H9 (cell line): ENCODE results near the gene GRB14. TPM values are rescaled to one million over a fixed set of nuclear protein-coding genes. Genes with fewer than 3 reads are reported as not detected.

Experiments
- DNase-seq: peaks from one replicate; pipeline ENCODE4 v3.0.0-alpha.2; 2017
- H2AFZ ChIP-seq: one replicate; pipeline ENCODE4 v1.6.1; 2013; ENCODE audit warnings: mild to moderate bottlenecking, low read length, control low read depth, moderate library complexity
- H2AK5ac ChIP-seq: 2 replicates; pipeline ENCODE4 v1.6.1; 2013; ENCODE audit warnings: low read length, control low read depth, mixed read lengths; ENCODE audit not compliant: insufficient read length
- H2BK120ac ChIP-seq: one replicate; pipeline ENCODE4 v1.6.1; 2013; ENCODE audit warnings: low read depth, mild to moderate bottlenecking, low read length, control low read depth, inconsistent platforms; ENCODE audit not compliant: poor library complexity, severe bottlenecking
- H2BK12ac ChIP-seq: 2 replicates; pipeline ENCODE4 v1.6.1; 2013; ENCODE audit warnings: low read length, control low read depth, mixed read lengths, low read depth; ENCODE audit not compliant: insufficient read length
- H2BK15ac ChIP-seq: 2 replicates; pipeline ENCODE4 v1.6.1; 2013; ENCODE audit warnings: low read depth, low read length, control low read depth
- H2BK20ac ChIP-seq: one replicate; pipeline ENCODE4 v1.6.1; 2013; ENCODE audit warnings: low read depth, mild to moderate bottlenecking, low read length, control low read depth, inconsistent platforms; ENCODE audit not compliant: poor library complexity, severe bottlenecking
- H2BK5ac ChIP-seq: 2 replicates; pipeline ENCODE4 v1.6.1; 2013; ENCODE audit warnings: low read length, control low read depth, mixed read lengths; ENCODE audit not compliant: insufficient read length
- H3K14ac ChIP-seq: 2 replicates; pipeline ENCODE4 v1.6.1; 2013; ENCODE audit warnings: low read length, control low read depth; ENCODE audit not compliant: insufficient read depth
- H3K18ac ChIP-seq: 2 replicates; pipeline ENCODE4 v1.6.1; 2013; ENCODE audit warnings: low read depth, mild to moderate bottlenecking, mixed read lengths, low read length, control low read depth; ENCODE audit not compliant: insufficient read length
- H3K23ac ChIP-seq: 2 replicates; pipeline ENCODE4 v1.6.1; 2013; ENCODE audit warnings: low read length, control low read depth, mixed read lengths, low read depth; ENCODE audit not compliant: insufficient read length
- H3K23me2 ChIP-seq: 2 replicates; pipeline ENCODE4 v1.6.1; 2013; ENCODE audit warnings: low read depth, mild to moderate bottlenecking, mixed read lengths, low read length, control low read depth; ENCODE audit not compliant: insufficient read length, poor library complexity, severe bottlenecking
- H3K27ac ChIP-seq: 2 replicates; pipeline ENCODE4 v1.5.1; 2013; ENCODE audit warnings: low read length, control low read depth, mixed read lengths, low read depth; ENCODE audit not compliant: insufficient read length
- H3K27me3 ChIP-seq: 2 replicates; pipeline ENCODE4 v1.6.1; 2013; ENCODE audit warnings: low read length, control low read depth, inconsistent platforms; ENCODE audit not compliant: insufficient read depth
- H3K4ac ChIP-seq: 2 replicates; pipeline ENCODE4 v1.6.1; 2013; ENCODE audit warnings: low read depth, mild to moderate bottlenecking, control low read depth, inconsistent platforms, low read length, moderate library complexity
- H3K4me1 ChIP-seq: 2 replicates; pipeline ENCODE4 v1.6.1; 2013; ENCODE audit warnings: low read length, control low read depth, inconsistent platforms; ENCODE audit not compliant: insufficient read depth
- H3K4me2 ChIP-seq: 2 replicates; pipeline ENCODE4 v1.6.1; 2013; ENCODE audit warnings: low read length, control low read depth, mixed read lengths; ENCODE audit not compliant: insufficient read length, insufficient read depth
- H3K56ac ChIP-seq: 2 replicates; pipeline ENCODE4 v1.6.1; 2013; ENCODE audit warnings: low read depth, mild to moderate bottlenecking, mixed read lengths, low read length, control low read depth; ENCODE audit not compliant: insufficient read length
- H3K79me1 ChIP-seq: 2 replicates; pipeline ENCODE4 v1.6.1; 2013; ENCODE audit warnings: low read depth, mild to moderate bottlenecking, moderate library complexity, low read length, control low read depth, inconsistent platforms; ENCODE audit not compliant: insufficient read depth, poor library complexity, severe bottlenecking
- H3K79me2 ChIP-seq: 2 replicates; pipeline ENCODE4 v1.6.1; 2013; ENCODE audit warnings: low read length, control low read depth, inconsistent platforms; ENCODE audit not compliant: insufficient read depth
- H3K9ac ChIP-seq: 2 replicates; pipeline ENCODE4 v1.6.1; 2013; ENCODE audit warnings: low read length, control low read depth, mixed read lengths; ENCODE audit not compliant: insufficient read length; ENCODE audit errors: extremely low read depth
- H3K9me3 ChIP-seq: one replicate; pipeline ENCODE4 v1.6.1; 2013; ENCODE audit warnings: low read depth, low read length, inconsistent platforms; ENCODE audit not compliant: control insufficient read depth
- H3T11ph ChIP-seq: one replicate; pipeline ENCODE4 v1.6.1; 2013; ENCODE audit warnings: mild to moderate bottlenecking, low read length, control low read depth, inconsistent platforms
- H4K20me1 ChIP-seq: one replicate; pipeline ENCODE4 v1.6.1; 2013; ENCODE audit not compliant: control insufficient read depth, insufficient read length, insufficient read depth
- H4K5ac ChIP-seq: 2 replicates; pipeline ENCODE4 v1.6.1; 2013; ENCODE audit warnings: low read depth, mild to moderate bottlenecking, mixed read lengths, low read length, control low read depth; ENCODE audit not compliant: insufficient read length
- H4K8ac ChIP-seq: replicated peaks from 2 replicates; pipeline ENCODE4 v1.6.1; 2013; ENCODE audit warnings: low read length, control low read depth, mixed read lengths, low read depth; ENCODE audit not compliant: insufficient read length
- H4K91ac ChIP-seq: 2 replicates; pipeline ENCODE4 v1.6.1; 2013; ENCODE audit warnings: low read depth, mild to moderate bottlenecking, moderate library complexity, mixed read lengths, low read length, control low read depth; ENCODE audit not compliant: insufficient read length
- H3K27ac Mint-ChIP-seq, 3 experiments: 2 replicates in 2 of 3; 3 replicates in 1 of 3; pipeline ENCODE4 v1.8.0; 2020 to 2021; ENCODE audit warnings: mixed read lengths in 3 of 3, mild to moderate bottlenecking in 1 of 3, moderate library complexity in 1 of 3
- H3K27me3 Mint-ChIP-seq: 2 replicates; pipeline ENCODE4 v1.8.0; 2021; ENCODE audit warnings: low read depth, mild to moderate bottlenecking, moderate library complexity, mixed read lengths
- H3K36me3 Mint-ChIP-seq, 3 experiments: 2 replicates in 2 of 3; 3 replicates in 1 of 3; pipeline ENCODE4 v1.8.0; 2020 to 2021; ENCODE audit warnings: low read depth in 3 of 3, mixed read lengths in 3 of 3; ENCODE audit not compliant: insufficient read depth in 1 of 3
- H3K4me1 Mint-ChIP-seq, 2 experiments: 2 replicates each; pipeline ENCODE4 v1.8.0; 2020; ENCODE audit warnings: mixed read lengths in 2 of 2
- H3K4me3 Mint-ChIP-seq, 2 experiments: 2 replicates in 1 of 2; 3 replicates in 1 of 2; pipeline ENCODE4 v1.8.0; 2020 to 2021; ENCODE audit warnings: mild to moderate bottlenecking in 2 of 2, mixed read lengths in 2 of 2, moderate library complexity in 1 of 2
- H3K9me3 Mint-ChIP-seq, 2 experiments: 2 replicates in 1 of 2; 3 replicates in 1 of 2; pipeline ENCODE4 v1.8.0; 2020; ENCODE audit warnings: mild to moderate bottlenecking in 2 of 2, mixed read lengths in 2 of 2, moderate library complexity in 1 of 2
- WGBS: extraction: QIAGEN DNeasy Blood & Tissue Kit; methylation state at CpG from one replicate; pipeline ENCODE4 v1.1.7; 2013; ENCODE audit warnings: missing lambda C conversion rate, low lambda C conversion rate, mixed read lengths; ENCODE audit not compliant: insufficient read length; ENCODE audit errors: extremely low coverage; 5-methylcytosine and 5-hydroxymethylcytosine counted together
- total RNA-seq: library from RNA; stranded (reverse); gene quantifications from 2 replicates; pipeline ENCODE4 v1.2.1, GENCODE V29; 2021
- TF ChIP-seq, protein P1 (sequence below): fragments of 200-600 bp; sonication (generic); conservative IDR thresholded peaks from 3 replicates; pipeline ENCODE4 v1.8.0; 2021; ENCODE audit warnings: antibody characterized with exemption, mild to moderate bottlenecking

The GRB14 gene
- total RNA-seq, 1 experiment from 2014 or later, result 7.6 TPM

DNA sequence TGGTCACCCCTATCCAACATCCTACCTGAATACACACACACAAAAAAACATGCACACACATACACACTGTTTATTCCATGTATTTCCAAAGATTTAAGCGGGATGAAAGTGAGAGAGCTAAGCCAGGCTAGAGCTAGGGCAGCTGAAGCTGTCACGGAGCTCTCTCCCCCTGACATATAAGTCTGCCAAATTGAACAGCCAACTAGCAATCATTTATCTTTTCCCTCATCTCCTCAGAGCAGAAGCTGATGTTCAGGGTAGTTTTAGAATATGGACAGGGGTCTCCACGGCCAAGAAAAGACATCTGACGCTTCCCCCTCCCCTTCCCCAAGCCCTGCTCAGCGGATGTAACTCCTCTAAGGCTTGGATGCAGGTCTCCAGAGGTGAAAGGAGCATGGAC, 171.6 kb downstream of the GRB14 start:
- H3K36me3 Mint-ChIP-seq, result no peaks in the 10 kb centered on the region
- Histone ChIP-seq H2BK120ac (no peak overlapping the region), H3K79me2 (no peaks in the 10 kb centered on the region), H3K27ac (no peak overlapping the region), H3K9ac (no peak overlapping the region), H3K4me1 (peaks cover 2% of the 10 kb centered on the region; the same call in 1 of the 2 replicates), H2AFZ (no peak overlapping the region), H3K56ac (no peak overlapping the region), H4K20me1 (no peaks in the 10 kb centered on the region), H2BK15ac (no peak overlapping the region), H4K91ac (no peak overlapping the region), H3K18ac (no peak overlapping the region), H2BK5ac (no peak overlapping the region), H3K79me1 (no peaks in the 10 kb centered on the region), H2BK12ac (no peak overlapping the region), H4K8ac (no peak overlapping the region), H3K9me3 (no peaks in the 10 kb centered on the region), H3T11ph (no peak overlapping the region), H3K4me2 (no peak overlapping the region), H3K23ac (no peak overlapping the region), H2BK20ac (no peak overlapping the region), H3K14ac (no peak overlapping the region), H3K23me2 (no peaks in the 10 kb centered on the region), H3K27me3 (no peaks in the 10 kb centered on the region), H3K4ac (no peak overlapping the region), H4K5ac (no peak overlapping the region), H2AK5ac (no peak overlapping the region)
- DNase-seq, result no peak
- no peaks in the 10 kb centered on the region for H3K27me3 Mint-ChIP-seq
- no CpG with 5 or more reads among the region's 5 CpGs for WGBS
- H3K4me3 Mint-ChIP-seq, result no peak overlapping the region
- H3K27ac Mint-ChIP-seq, result no peak overlapping the region
- peaks cover 6 to 7% of the 10 kb centered on the region in 2 experiments; a peak in 3 of 4 replicates for H3K4me1 Mint-ChIP-seq
- H3K9me3 Mint-ChIP-seq, result no peaks in the 10 kb centered on the region
- TF ChIP-seq, protein P1, sequence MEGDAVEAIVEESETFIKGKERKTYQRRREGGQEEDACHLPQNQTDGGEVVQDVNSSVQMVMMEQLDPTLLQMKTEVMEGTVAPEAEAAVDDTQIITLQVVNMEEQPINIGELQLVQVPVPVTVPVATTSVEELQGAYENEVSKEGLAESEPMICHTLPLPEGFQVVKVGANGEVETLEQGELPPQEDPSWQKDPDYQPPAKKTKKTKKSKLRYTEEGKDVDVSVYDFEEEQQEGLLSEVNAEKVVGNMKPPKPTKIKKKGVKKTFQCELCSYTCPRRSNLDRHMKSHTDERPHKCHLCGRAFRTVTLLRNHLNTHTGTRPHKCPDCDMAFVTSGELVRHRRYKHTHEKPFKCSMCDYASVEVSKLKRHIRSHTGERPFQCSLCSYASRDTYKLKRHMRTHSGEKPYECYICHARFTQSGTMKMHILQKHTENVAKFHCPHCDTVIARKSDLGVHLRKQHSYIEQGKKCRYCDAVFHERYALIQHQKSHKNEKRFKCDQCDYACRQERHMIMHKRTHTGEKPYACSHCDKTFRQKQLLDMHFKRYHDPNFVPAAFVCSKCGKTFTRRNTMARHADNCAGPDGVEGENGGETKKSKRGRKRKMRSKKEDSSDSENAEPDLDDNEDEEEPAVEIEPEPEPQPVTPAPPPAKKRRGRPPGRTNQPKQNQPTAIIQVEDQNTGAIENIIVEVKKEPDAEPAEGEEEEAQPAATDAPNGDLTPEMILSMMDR, result no peak
